Central memory CD8-positive, alpha-beta T cell (primary cell): ENCODE data around the gene ZNF408.
A peak's percentile ranks its signal among the peaks of the same experiment; 100 is the strongest.
"Not testable (repeated sequence)": the region's sequence is repeated elsewhere in the genome, so short reads cannot be mapped to it uniquely, and the experiment has no call there.

Source experiments
- ATAC-seq: fragments of 150-1000 bp; cut with Tn5 transposase; replicated peaks from 2 replicates; pipeline ENCODE4 v1.10.0; 2022; ENCODE audit warnings: mild to moderate bottlenecking, moderate FRiP score, moderate number of reproducible peaks; ENCODE audit not compliant: poor library complexity, severe bottlenecking; ENCODE audit errors: extremely low read depth
- DNase-seq, 2 donors: peaks; one replicate each; pipeline ENCODE4 v3.0.0; 2021; ENCODE audit warnings: low spot score in 2 of 2
- H3K27ac Mint-ChIP-seq: one replicate; pipeline ENCODE4 v1.8.0; 2022; ENCODE audit warnings: low read depth, mild to moderate bottlenecking, moderate library complexity, mixed read lengths
- H3K27me3 Mint-ChIP-seq: one replicate; pipeline ENCODE4 v1.8.0; 2022; ENCODE audit warnings: mixed read lengths
- H3K36me3 Mint-ChIP-seq: one replicate; pipeline ENCODE4 v1.8.0; 2022; ENCODE audit warnings: mild to moderate bottlenecking, moderate library complexity, mixed read lengths; ENCODE audit not compliant: insufficient read depth
- H3K4me1 Mint-ChIP-seq: one replicate; pipeline ENCODE4 v1.8.0; 2022; ENCODE audit warnings: mixed read lengths
- H3K4me3 Mint-ChIP-seq: one replicate; pipeline ENCODE4 v1.8.0; 2022; ENCODE audit warnings: mild to moderate bottlenecking, moderate library complexity, mixed read lengths
- H3K9me3 Mint-ChIP-seq: one replicate; pipeline ENCODE4 v1.8.0; 2022; ENCODE audit warnings: mixed read lengths

The ZNF408 gene

DNA sequence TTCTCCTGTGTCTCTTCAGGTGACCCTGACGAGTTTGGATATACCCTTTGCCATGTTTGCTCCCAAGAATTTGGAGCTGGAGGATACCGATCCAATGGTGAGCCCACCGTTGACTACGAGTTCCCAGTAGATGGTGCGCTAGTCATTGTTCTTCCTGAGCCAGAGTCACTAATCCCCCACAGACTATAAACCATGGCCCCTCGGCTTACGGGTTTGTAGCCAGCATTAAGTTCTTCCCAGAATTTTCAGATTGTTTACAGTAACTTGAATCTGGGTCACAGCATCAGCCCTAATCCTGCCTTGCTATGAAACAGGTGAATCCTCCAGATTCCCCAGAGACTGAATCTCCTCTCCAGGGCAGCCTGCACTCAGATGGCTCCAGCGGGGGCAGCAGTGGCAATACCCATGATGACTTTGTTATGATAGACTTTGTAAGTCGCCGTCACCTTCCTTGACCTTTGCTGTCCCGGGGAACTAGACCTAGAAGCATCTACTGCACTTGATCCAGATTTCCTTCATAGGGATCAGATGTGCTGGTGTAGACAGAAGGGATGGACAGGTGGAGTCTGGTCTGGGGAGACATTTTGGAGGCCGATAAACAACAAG is 32.2 kb upstream of the ZNF408 start:
- Mint-ChIP-seq H3K27ac (no peak overlapping the region), H3K36me3 (peaks cover 53% of the 10 kb centered on the region), H3K9me3 (no peaks in the 10 kb centered on the region), H3K27me3 (no peaks in the 10 kb centered on the region), H3K4me3 (no peak overlapping the region), H3K4me1 (peaks cover 33% of the 10 kb centered on the region)
- DNase-seq (no peak), ATAC-seq (no peak)

DNA sequence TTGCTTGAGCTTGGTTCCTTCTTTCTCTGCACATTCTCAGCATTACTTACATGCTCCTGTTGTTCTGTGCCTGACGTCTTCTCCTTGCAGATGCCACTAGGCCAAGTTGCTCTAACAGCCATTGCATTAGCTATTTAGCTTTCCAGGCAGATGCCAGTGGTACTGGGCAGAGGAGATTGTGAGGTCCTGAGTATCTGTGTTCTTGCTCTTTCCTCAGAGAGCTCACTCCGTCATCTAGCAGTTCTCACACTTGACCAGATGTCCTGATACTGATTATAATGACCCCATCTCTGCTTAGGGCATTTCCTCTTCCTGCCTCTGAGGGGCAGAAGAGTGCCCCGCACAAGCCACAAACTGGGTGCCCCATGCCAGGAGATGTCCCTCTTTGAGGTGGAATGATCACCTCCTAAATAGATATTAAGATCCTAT is 31.1 kb upstream of the ZNF408 start:
- Mint-ChIP-seq H3K4me1 (peaks cover 37% of the 10 kb centered on the region), H3K36me3 (peaks cover 48% of the 10 kb centered on the region), H3K27ac (no peak overlapping the region), H3K4me3 (peak overlapping the region; percentile 54), H3K9me3 (no peaks in the 10 kb centered on the region), H3K27me3 (no peaks in the 10 kb centered on the region)
- DNase-seq, result no peak
- ATAC-seq, result no peak

DNA sequence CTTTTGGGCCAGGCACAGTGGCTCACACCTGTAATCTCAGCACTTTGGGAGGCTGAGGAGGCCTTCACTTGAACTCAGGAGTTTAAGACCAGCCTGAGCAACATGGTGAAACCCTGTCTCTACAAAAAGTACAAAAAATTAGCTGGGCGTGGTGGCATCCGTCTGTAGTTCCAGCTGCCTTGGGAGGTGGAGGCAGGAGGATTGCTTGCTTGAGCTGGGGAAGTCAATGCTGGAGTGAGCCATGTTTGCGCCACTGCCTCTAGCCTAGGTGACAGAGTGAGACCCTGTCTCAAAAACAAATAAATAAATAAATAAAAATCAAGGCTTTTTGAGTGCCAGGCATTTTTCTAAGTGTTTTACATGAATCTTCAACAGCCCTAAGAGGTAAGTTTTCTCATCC is 30.3 kb upstream of the ZNF408 start:
- H3K27ac Mint-ChIP-seq, result peak overlapping the region; percentile 98
- DNase-seq, H3K9me3 Mint-ChIP-seq, ATAC-seq, H3K27me3 Mint-ChIP-seq: not testable (repeated sequence)
- H3K4me3 Mint-ChIP-seq, result peak overlapping the region; percentile 68
- H3K36me3 Mint-ChIP-seq, result peaks cover 46% of the 10 kb centered on the region
- H3K4me1 Mint-ChIP-seq, result peaks cover 42% of the 10 kb centered on the region

DNA sequence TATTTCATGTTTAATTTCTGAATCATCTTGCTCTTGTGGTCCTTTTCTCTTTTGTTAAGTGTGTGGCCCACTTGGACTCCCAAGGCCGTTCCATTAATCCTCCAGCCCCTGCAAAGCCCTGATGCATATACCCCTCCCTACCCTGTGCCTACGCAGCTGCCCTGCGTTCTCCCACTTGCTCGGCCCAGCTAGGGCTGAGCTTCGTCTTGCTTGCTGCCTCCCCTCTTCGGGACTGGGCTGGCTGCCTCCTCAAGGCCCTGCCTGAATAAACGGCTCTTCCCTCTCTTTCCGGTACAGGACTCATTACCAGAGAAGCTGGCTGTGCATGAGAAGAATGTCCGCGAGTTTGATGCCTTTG is 28.9 kb upstream of the ZNF408 start:
- H3K36me3 Mint-ChIP-seq, result peaks cover 48% of the 10 kb centered on the region
- H3K27ac Mint-ChIP-seq, result peak overlapping the region; percentile 98
- ATAC-seq (no peak), DNase-seq (no peak)
- peaks cover 45% of the 10 kb centered on the region for H3K4me1 Mint-ChIP-seq
- H3K4me3 Mint-ChIP-seq, result peak overlapping the region; percentile 68
- H3K9me3 Mint-ChIP-seq, result no peaks in the 10 kb centered on the region
- no peaks in the 10 kb centered on the region for H3K27me3 Mint-ChIP-seq

DNA sequence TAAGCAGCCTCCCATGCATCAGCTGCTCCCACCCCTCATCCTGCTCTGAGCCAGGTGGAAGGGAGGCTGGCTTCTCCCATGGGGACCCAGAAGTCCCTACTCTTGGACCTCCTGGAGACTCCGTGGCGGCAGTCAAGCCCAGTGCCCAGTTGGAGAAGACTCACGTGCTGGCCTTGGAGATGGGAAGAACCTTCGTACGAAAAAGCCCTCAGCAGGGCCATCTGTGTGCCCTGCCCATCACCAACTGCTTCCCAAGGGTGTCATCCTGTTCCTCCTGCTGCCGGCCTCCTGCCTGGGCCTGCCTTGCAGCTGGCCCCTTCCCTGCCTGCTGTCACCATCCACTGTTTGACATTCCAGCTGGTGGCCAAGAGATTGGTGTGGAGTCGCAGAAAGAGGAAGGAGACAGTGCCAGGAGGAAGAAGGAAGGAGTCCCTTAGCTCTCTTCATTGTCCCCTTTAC is 28.4 kb upstream of the ZNF408 start:
- Mint-ChIP-seq H3K27me3 (no peaks in the 10 kb centered on the region), H3K27ac (peak overlapping the region; percentile 98), H3K36me3 (peaks cover 48% of the 10 kb centered on the region), H3K4me3 (peak overlapping the region; percentile 68), H3K9me3 (no peaks in the 10 kb centered on the region), H3K4me1 (peaks cover 48% of the 10 kb centered on the region)
- ATAC-seq (no peak), DNase-seq (no peak)

DNA sequence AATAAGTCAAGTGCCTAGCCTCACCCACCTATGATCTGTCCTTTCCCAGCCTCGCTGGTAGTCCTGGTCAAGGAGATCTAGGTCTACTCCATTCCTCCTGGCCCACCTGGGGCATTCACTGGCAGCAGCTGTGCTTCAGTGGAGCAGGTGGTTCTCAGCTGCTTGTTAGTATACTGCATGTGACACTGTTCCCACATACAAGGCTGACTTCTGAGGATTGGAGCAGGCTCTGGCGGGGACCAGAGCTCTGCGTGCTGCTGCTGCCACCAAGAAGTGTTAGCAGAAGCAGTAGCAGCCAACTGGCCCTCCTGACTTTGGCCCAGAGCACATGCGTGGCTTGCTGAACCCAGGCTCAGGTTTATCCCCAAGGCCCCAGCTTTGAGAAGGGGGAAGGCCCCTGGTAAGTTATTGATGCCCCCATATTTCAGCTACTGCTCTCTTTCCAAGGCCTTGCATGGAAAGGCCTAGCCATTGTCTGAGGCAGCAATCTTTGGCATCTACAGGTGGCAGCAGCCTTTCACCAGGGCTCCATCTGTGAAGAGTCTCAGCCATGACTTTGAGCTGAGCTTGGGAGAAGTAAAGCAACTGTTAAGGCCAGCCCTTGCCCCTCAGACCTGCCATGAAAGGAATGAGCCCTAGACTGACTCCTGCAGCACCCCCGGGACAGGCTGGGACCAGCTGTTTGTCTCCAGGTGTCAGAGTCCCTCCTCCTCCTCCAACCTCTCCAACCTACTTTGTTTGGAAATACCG is 26.9 kb upstream of the ZNF408 start:
- H3K27ac Mint-ChIP-seq, result no peak overlapping the region
- H3K36me3 Mint-ChIP-seq, result peaks cover 43% of the 10 kb centered on the region
- peaks cover 48% of the 10 kb centered on the region for H3K4me1 Mint-ChIP-seq
- no peak for DNase-seq
- no peak overlapping the region for H3K4me3 Mint-ChIP-seq
- no peak for ATAC-seq
- H3K27me3 Mint-ChIP-seq, result no peaks in the 10 kb centered on the region
- H3K9me3 Mint-ChIP-seq, result no peaks in the 10 kb centered on the region

DNA sequence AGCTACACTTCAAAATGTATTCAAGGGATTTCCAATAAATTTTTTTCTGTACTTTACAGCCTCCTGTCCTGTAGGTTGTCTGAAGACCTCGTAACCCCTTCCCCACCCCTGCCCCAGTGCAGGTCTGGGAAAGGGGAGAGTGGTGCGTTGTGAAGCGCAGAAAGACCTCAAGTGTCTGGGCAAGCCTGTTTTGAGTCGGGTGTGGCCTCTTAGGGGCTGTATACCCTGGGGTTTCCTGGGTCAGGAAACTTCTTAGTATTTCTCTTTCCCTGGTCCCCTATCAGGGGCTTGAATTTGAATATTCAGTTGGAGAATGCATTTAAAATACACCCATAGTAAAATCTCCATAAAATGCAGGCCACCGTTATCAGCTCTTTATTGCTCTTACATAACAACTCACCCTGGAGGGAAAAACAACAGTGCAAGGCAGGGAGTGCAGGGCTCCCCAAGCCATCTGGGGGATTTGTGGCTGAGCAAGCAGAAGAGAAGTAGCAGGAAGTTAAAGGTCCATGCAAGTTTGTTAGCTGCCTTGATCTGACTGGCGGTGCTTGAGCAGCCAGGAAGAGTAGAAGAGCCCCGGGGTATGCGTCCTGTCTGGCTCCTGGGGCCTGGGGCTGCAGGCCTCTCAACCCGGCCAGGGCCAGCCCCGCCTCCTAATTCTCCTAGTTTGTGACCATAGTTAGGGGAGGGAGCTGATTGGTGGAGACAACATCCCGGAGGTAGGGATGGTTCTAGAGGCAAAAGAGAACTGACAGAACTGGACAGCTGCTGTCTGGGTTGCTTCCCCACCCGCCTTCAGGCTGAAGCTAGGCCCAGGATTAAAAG is 26.2 kb upstream of the ZNF408 start:
- Mint-ChIP-seq H3K27ac (peak overlapping the region; percentile 84), H3K36me3 (peaks cover 36% of the 10 kb centered on the region), H3K9me3 (no peaks in the 10 kb centered on the region), H3K4me1 (peaks cover 44% of the 10 kb centered on the region), H3K4me3 (no peak overlapping the region), H3K27me3 (no peaks in the 10 kb centered on the region)
- ATAC-seq (no peak), DNase-seq (no peak)

DNA sequence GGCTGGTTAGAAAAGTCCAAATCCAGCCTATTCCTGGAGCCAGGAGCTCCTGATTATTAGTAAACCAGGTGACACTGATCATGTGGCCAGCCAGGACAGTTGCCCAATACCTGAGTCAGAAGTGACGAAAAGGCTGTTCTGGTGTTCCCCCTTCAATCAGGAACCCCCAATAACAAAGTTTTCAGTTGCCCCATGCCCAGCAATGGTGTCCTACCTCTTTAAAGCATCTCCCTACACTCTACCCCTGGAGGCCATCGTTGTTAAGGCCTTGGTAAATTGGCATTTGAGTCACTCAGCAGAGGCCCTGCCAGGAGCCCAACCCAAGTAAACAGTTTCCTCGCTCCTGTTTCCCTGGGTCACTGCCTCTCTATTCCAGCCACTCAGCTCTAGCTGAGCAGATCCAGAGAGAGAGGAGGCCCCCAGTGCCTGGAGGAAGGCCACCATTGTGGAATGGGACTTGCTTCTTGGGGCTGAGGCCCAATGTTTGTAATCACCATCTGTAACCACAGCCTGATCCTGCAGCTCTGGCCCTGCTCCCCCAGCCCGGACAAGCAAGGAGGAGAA is 25.5 kb upstream of the ZNF408 start:
- Mint-ChIP-seq H3K4me1 (peaks cover 39% of the 10 kb centered on the region), H3K9me3 (no peaks in the 10 kb centered on the region), H3K36me3 (peaks cover 35% of the 10 kb centered on the region), H3K27me3 (no peaks in the 10 kb centered on the region), H3K27ac (peak overlapping the region; percentile 84), H3K4me3 (no peak overlapping the region)
- DNase-seq (no peak), ATAC-seq (no peak)

DNA sequence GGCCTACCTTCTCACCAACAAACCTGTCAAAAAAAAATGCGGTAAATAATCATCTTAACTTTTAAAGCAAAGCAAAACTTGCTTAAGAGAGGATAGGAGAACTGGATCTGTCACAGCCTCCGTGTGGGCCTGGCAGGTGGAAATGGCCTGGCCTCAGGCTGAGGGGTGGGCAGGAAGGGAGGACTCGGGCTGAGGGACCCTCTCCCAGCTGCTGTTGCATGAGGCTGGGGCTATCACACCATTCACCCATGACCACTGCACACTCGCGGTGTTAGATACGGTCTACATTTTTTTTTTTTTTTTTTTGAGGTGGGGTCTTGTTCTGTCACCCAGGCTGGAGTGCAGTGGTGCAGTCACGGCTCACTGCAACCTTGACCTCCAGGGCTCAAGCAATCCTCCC is 24.9 kb upstream of the ZNF408 start:
- DNase-seq (no peak), ATAC-seq (no peak)
- no peaks in the 10 kb centered on the region for H3K9me3 Mint-ChIP-seq
- peaks cover 33% of the 10 kb centered on the region for H3K36me3 Mint-ChIP-seq
- no peak overlapping the region for H3K4me3 Mint-ChIP-seq
- peaks cover 37% of the 10 kb centered on the region for H3K4me1 Mint-ChIP-seq
- H3K27ac Mint-ChIP-seq, result no peak overlapping the region
- no peaks in the 10 kb centered on the region for H3K27me3 Mint-ChIP-seq

DNA sequence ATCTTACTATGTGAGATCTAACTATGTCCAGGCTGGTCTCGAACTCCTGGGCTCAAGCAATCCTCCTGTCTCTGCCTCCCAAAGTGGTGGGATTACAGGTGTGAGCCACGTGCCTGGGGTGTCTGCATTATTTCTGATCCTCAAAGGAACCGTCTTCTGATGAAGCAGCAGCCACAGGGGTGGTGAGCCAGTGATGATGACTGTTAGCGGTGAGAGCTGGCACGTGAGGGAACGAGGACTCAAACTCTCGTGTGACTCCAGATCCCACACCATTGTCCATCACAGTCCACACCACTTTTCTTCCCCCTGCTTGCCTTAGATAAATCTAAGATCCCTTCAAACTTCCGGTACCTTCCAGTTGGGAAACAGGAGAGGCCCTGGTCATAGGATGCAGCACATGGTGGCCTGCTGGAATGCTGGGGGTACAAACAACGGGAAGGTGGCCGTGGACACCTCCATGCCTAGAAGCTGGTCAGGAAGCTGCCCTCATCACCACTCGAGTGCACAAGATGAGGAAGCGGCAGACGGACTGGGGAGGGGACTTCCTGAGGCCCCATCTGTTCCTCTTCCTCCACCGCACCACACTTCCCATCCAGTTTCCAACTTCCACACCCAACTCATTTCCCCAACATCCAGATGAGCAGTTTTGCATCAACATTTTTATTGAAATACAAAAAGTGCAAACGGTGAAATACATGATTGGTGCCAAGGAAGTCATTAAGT is 24.2 kb upstream of the ZNF408 start:
- Mint-ChIP-seq H3K27ac (no peak overlapping the region), H3K9me3 (no peaks in the 10 kb centered on the region), H3K36me3 (peaks cover 29% of the 10 kb centered on the region), H3K4me1 (peaks cover 30% of the 10 kb centered on the region), H3K27me3 (no peaks in the 10 kb centered on the region), H3K4me3 (no peak overlapping the region)
- no peak for DNase-seq
- no peak for ATAC-seq

DNA sequence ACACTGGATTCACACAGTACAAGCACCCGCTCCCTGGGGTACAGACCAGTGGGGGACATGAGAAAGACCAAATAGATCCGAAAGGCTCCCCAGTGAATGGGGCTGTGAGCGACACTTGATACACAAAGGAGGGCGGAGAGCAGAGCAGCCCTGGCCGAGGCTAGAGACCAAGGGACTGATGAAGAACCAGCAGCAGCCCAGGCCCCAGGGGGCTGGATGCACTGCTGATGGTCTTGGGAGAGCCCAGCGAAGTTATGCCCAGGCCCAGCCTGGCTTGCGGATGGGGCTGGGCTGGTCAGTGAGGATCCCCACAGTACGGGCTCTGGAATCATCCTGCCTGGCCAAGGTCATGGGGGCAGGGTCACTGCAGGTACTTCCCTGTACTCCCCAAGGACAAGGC is 23.7 kb upstream of the ZNF408 start:
- ATAC-seq (no peak), DNase-seq (no peak)
- H3K27me3 Mint-ChIP-seq, result no peaks in the 10 kb centered on the region
- no peaks in the 10 kb centered on the region for H3K9me3 Mint-ChIP-seq
- H3K36me3 Mint-ChIP-seq, result peaks cover 32% of the 10 kb centered on the region
- H3K4me1 Mint-ChIP-seq, result peaks cover 24% of the 10 kb centered on the region
- H3K4me3 Mint-ChIP-seq, result no peak overlapping the region
- H3K27ac Mint-ChIP-seq, result no peak overlapping the region
